GM18499 (cell line): ENCODE data around the gene BMPR1B.
"Not testable (repeated sequence)": the region's sequence is repeated elsewhere in the genome, so short reads cannot be mapped to it uniquely, and the experiment has no call there.

Experiments used
- ATAC-seq: cut with Tn5 transposase; IDR thresholded peaks from one replicate; pipeline ENCODE4 v1.9.1; 2021; ENCODE audit warnings: moderate number of reproducible peaks; ENCODE audit not compliant: insufficient read depth, unreplicated experiment

The BMPR1B gene

DNA sequence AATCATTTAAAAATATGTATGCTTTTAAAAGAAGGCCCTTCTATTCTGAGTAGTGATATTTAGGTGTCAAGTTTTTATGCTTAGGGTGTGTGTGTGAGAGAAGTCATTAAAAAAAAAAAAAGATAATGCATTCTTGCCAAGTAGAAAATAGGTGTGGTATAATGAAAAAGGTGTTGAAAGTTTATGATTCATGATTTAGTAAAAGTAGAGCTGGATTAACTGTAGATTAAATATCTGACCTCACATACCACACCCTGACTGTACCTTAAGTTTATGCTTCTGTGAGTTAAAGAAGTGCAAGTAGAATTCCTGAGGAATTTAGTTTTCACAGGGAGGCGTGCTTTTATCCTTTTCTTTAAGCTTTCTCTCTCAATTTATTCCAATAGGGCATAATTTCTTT is 71.1 kb downstream of the BMPR1B start:
- no peak for ATAC-seq

DNA sequence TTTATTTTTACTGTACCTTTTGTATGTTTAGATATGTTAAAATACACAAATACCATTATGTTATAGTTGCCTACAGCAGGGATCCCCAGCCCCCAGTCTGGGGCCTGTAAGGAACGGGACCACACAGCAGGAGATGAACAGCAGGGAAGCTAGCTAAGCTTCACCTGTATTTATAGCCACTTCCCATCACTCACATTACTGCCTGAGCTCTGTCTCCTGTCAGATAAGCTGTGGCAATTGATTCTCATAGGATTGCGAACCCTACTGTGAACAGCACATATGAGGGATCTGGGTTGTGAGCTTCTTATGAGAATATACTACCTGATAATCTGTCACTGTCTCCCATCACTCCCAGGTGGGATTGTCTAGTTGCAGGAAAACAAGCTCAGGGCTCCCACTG is 73.9 kb downstream of the BMPR1B start:
- ATAC-seq = no peak

DNA sequence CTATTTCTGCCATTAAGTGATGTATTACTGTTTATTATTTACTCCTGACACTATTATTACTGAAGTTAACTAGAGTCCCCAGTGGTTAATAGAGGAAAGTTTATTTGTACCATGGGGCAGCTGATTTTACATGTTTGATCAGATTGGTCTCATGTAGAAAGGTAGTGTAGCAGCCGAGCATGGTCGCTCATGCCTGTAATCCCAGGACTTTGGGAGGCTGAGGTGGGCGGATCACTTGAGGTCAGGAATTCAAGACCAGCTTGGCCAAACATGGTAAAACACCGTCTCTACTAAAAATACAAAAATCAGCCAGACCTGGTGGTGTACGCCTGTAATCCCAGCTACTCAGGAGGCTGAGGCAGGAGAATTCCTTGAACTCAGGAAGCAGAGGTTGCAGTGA is 74.6 kb downstream of the BMPR1B start:
- not testable (repeated sequence) for ATAC-seq

DNA sequence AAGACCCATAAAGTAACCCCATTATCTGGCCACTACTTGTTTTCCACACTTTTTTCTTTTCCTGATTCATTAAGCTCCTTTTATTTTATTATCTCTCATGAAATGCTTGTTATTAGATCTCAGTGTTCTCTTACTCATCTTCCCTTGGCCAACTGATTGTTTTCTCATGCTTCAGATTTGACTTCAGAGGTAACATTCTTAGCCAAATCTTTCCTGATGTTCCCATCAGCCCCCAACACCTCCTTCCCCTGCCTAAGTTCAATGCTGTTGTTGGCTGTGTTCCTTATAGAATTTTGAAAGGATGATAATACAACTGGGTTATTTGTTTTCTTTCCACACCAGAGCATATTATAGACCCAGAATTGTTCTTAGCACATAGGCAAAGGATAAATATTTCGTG is 75.6 kb downstream of the BMPR1B start:
- no peak for ATAC-seq

DNA sequence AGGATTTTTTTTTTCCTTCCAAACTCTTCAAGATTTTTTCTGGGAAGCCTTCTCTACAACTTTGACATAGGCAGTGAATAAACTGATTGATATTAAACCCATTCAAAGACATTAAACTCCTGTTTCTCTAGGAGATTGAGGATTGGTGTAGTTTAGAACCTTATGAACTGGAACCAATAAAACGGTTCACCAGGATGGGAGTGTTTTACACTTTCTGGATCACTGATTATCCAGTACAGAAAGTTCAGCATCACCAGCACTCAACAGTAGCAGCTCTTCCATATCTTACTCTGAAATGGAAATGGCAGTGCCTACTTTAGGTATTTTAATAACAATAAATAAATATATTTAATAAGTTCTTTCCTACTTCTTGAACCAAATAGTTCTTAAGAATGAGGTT is 76.7 kb downstream of the BMPR1B start:
- ATAC-seq = no peak

DNA sequence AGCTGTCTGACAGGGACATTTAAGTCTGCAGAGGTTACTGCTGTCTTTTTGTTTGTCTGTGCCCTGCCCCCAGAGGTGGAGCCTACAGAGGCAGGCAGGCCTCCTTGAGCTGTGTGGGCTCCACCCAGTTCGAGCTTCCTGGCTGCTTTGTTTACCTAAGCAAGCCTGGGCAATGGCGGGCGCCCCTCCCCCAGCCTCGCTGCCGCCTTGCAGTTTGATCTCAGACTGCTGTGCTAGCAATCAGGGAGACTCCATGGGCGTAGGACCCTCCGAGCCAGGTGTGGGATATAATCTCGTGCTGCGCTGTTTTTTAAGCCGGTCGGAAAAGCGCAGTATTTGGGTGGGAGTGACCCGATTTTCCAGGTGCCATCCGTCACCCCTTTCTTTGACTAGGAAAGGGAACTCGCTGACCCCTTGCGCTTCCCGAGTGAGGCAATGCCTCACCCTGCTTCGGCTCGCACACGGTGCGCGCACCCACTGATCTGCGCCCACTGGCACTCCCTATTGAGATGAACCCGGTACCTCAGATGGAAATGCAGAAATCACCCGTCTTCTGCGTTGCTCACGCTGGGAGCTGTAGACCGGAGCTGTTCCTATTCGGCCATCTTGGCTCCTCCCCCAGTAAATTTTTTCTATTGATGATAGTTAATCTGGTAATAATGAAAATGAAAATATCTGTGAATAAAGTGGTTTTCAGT is 83.6 kb downstream of the BMPR1B start:
- ATAC-seq = not testable (repeated sequence)

DNA sequence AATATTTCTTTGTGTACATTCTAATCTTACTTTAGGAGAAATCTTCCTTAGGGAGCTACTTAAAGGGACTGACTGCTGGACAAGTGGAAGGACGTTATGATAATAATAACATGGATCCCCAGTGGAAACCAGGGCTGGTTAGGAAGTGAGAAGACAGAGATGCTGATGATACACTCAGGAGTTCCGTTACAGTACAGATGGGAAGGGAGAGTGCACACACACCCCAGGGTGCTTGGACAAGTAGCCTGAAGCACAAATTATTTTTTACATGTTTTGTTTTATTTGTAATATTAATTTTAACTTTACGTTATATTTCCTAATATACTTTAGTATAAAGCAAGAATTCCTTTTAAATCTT is 84.1 kb downstream of the BMPR1B start:
- ATAC-seq = no peak

DNA sequence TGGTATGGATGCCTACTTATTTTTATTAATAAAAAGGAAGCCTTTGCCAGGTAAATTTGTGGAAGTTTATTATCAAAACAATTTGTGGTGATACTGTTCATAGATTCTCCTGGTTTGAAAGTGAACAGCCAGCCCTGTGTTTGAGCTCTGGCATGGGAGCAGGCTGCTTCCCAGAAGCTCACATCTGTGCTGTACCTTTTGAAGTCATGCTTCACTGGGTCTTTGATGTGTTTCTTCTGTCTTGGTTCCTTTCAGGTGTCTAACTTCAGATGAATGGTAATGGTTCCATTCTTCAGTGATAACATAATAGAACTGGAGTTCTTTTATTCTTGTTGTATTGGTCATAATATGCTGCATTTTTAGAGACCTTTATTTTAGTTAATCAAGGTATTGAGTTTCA is 85.5 kb downstream of the BMPR1B start:
- no peak for ATAC-seq

DNA sequence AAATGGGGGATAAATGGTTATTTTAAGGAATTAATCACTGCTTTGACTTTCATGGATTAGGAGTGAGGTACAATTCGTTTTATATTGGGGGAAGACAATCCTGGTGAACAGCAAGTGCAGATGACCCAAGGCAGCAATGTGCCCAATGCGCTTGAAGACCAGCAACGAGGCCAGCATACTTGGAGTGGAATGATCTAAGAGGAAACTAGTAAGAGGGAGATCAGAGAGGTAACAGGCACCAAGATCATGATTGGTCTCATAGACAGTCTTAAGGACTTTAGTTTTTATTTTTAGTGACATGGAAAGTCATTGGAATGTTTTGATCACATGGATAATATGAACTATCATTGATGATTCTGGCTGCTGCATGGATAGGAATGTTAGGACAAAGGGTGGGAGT is 90.6 kb downstream of the BMPR1B start:
- no peak for ATAC-seq

DNA sequence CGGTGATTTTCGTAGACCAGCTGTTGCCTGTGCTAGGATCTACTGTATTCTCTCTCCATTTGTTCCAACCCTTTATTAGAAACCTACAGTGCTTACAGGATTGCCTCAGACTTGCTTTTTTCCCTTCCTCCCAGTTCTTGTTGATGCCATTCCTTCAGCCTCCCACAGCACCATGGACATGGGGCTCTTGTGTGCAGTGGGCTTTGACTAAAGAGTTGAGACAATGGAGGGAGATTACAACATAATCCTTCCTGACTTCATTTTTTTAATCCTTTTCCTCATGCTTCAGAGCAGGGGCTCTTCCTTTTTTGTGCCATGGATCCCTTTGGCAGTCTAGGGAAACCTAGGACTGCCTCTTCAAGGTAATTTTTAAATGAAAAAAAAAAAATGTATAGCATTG is 92.1 kb downstream of the BMPR1B start:
- no peak for ATAC-seq

DNA sequence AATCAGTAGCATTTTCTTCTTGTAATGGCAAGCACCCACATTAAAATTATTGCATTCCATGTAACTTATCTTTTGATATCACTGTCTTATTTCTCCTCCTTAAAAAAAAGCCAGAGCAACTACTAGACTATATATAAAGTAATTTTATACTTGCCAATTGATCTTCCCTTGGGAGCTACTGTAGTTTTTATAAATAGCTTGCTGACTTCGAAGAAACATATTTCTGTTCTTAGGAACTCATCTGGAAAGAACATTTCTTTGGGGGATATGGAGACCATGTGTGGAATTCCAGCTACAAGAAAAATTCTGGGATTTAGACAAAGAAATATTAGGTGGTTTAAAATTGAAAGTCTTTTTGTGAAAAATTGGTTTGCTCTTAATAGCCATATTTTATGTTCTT is 94.9 kb downstream of the BMPR1B start:
- ATAC-seq = no peak

DNA sequence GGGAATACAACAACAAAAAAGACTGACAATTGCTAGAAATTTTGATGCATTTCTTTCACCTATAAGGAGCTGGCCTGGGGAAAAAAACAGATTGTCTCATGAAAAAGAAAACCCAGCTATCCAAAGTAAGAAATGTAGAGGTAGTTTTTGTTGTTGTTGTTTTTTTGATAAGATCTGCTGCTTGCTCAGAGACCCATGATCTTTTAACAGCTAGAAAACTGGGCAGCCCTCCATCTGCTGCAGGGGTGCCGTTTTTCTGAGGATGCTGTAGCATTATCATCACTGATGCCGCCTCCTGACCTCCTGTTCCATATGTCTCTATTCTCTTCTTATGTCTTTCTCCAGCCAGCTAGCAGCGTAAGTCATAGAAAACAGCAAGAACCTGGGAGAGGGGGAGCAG is 98.3 kb downstream of the BMPR1B start:
- no peak for ATAC-seq

DNA sequence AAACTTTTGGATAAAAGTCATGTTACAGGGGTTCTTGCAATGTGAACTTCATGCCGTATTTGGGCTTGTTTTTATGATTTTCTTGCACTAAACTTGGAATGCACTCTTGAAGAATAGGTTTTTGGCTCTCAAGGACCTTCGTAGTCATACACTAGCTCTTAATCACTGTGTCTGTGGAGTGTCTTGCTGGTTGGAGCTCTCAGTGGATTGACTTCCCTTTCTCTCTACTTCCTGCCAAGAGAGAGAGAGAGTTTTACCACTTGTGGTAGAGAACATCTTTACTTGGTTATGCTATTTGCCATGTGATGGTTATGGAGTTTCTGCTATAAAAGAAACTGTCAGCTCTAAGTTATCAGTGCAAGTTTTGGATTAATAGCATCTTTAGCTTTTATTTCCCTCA is 112.4 kb downstream of the BMPR1B start:
- ATAC-seq = no peak

DNA sequence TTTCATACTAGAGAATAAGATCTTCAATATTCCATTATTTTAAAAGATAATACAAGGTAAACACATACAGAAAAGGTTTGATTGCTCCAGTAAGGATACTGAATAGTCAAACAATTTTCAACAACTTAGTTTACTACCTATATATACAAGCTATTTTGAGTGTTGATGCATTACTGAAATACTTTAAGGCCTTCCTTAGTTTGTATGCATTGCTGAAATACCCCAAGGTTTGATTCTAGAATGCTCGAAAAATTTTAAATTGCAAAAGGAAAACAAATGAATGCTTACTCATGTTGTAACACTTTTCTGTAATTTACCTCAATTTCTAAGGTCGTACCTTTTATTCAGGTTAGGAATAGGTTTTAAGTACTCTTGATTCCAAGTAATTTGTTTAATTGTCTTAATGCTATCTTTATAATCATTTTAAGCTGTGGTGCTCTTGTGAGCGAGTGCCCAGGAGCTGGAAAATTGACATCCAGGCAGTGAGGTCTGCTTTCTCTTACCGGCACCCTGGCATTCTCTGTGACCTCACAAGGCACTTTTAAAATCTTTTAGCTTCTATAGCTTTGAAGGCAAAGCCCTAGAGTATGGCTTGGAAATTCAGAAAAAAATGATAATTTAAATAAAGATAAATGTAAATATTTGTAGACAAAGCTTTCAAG is 114.0 kb downstream of the BMPR1B start:
- no peak for ATAC-seq

DNA sequence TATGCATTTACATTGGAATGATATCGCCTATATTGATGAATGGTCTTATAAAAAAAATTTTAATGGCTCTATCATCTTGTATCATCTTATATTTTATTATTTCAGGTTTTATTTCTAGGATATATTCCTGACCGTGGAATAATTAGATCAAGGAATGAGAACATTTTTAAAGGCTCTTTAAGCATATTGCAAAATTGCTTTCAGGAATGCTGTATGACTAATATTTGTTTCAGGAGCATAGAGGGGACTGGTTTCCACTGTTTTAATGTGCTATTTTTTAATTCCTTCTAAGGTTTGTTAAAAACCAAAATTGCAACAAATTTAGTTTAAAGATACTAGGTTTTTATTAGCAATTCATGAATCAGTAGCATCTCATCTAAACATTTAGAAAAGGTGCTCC is 120.2 kb downstream of the BMPR1B start:
- no peak for ATAC-seq

DNA sequence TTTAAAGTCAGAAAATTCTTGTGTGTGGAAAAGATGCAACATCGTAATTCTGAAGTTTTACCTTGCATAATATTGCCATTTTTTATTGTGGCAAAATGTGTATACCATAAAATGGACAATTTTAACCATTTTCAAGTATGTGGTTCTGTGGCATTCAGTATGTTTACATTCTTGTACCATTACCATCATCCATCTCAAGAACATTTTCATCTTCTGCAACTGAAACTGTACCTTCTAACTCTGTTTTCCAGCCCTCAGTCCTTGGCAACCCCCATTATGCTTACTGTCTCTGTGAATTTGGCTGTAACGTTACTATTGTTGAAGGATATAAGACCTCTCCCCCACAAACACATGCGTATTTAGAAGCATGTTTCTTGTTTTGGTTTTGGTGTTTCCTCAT is 123.2 kb downstream of the BMPR1B start:
- no peak for ATAC-seq

DNA sequence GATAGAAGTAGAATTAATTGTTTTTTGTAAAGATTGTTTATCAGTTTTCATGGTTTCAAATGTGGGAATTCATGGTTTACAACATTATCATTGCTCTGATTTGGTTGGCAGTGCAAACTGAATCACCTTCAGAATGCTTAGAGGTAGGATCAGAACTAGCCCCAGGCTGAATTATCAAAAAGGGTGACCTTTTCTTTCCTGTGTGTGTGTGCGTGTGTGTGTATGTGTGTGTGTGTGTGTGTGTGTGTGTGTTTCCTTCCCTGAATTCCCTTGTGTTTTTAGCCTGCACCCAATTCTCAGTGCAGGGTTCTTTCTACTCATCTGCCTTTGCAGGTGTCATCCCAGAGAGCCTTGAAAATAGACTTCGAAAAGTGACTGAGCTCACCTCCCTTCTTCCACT is 125.0 kb downstream of the BMPR1B start:
- ATAC-seq = no peak

DNA sequence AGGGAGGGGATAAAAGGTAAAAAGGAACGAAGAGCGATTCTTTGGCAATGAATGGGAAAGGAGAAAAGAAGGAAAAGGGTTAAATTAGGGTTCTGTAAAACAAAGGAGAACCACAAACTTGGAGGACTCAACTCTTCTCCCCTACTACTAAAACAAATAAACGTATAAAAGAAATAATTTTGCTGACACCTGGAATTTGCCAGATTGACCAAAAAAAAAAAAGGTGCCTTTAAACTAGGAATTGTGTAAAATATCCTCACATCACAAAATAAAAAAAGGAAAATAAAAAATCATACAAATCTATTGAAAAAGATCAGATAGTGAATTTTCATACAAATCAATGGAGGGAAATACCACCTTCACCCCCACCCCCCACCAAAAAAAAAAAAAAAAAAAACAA is 129.3 kb downstream of the BMPR1B start:
- ATAC-seq = no peak

DNA sequence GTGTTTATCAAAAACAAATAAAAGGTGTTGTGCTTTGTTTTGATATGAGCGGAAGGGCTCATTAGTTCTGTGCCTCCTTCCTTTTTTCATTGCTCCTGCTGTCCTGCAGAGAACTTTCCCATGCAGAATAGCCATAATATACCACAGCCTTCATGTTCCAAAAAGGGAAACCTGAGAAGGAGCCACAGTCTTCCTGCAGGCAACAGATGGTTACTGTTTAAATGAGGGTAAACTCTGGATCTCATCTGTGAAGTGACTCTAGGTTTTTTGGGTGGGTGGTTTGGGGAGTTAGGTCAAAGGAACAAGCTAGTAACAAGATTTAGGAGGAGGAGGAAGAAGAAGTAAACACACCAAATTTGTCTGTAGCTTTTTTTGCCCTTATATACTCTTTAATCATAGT is 131.8 kb downstream of the BMPR1B start:
- ATAC-seq = no peak

DNA sequence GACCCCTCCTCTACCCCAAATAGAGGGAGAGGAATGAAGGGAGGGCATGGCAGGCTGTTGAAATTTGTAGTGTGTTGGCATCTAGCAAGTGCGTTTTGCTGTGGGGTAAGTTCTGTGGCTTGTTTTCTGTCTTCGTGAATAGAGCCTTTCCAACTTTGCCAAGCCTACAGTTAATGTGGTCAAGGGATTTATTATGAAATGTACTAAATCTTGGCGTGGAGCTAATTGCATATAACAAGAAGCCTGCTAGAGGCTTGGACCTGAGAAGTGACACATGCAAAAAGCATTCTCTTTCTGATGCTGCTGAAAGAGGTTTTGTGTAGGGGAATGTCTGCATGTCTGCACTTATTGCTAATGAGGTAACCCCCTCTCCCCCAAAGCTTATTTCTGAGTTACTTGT is 132.2 kb downstream of the BMPR1B start:
- no peak for ATAC-seq

DNA sequence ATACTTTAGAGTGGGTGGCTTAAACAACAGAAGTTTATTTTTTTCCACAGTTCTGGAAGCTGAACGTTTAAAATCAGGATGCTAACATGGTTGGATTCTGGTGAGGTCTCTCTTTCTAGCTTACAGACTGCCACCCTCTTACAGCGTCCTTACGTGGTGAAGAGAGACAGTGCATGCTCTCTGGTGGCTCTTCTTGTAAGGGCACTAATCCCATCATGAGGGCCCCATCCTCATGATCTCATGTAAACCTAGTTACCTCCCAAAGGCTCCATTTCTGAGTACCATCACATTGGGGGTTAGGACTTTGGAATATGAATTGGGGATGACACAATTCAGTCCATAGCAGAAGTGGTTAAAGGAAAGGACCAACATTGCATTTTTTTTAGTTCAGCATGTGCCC is 132.8 kb downstream of the BMPR1B start:
- no peak for ATAC-seq

DNA sequence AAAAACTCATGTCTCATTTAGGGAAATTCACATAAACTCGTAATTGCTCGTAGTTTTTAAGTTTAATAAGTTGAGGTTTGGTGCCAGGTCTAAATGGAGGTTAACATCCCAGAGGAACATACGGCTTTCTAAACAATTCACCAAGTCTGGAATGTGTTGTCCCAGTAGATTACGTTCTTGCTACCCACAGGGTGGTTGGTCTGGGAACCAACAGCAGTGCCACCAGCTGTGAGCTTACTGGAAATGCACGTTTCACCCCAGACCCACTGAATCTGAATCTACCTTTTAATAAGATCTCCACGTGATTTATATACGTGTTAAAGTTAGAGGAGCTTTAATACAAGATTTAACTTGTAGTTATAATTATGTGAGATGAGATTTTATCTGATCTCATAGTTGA is 134.3 kb downstream of the BMPR1B start:
- no peak for ATAC-seq
